HG02840 (cell line): Measurements from ENCODE around the gene CYLD.

Source experiments
- ATAC-seq: cut with Tn5 transposase; IDR thresholded peaks from one replicate; pipeline ENCODE4 v1.9.1; 2021; ENCODE audit warnings: mild to moderate bottlenecking, moderate library complexity, moderate number of reproducible peaks; ENCODE audit not compliant: unreplicated experiment, low FRiP score

Gene CYLD

DNA sequence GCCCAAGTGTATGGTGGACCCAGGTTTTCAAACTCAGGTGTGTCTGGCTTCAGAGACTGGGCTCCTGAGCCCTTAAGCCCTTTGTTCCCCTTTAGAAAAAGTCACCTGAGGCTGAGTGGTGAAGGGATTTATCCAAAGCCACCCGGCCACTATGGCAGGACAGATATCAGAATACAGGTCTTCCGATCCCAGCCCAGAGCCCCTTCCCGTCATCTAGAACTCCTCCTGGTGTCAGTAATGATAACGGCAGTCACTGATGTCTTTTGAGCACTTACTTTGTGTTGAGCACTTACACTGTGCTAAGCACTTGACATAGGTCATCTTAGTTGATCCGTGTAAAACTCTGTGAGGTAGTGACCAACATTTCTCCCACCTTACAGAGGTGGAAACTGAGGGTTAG lies 31.9 kb upstream of the CYLD start:
- no peak for ATAC-seq

DNA sequence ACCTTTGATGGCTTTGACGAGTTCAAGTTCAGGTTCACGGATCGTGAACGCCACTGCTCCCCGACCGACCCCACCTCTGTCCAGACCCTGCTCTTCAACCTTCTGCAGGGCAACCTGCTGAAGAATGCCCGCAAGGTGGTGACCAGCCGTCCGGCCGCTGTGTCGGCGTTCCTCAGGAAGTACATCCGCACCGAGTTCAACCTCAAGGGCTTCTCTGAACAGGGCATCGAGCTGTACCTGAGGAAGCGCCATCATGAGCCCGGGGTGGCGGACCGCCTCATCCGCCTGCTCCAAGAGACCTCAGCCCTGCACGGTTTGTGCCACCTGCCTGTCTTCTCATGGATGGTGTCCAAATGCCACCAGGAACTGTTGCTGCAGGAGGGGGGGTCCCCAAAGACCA lies 30.8 kb upstream of the CYLD start:
- ATAC-seq: no peak

DNA sequence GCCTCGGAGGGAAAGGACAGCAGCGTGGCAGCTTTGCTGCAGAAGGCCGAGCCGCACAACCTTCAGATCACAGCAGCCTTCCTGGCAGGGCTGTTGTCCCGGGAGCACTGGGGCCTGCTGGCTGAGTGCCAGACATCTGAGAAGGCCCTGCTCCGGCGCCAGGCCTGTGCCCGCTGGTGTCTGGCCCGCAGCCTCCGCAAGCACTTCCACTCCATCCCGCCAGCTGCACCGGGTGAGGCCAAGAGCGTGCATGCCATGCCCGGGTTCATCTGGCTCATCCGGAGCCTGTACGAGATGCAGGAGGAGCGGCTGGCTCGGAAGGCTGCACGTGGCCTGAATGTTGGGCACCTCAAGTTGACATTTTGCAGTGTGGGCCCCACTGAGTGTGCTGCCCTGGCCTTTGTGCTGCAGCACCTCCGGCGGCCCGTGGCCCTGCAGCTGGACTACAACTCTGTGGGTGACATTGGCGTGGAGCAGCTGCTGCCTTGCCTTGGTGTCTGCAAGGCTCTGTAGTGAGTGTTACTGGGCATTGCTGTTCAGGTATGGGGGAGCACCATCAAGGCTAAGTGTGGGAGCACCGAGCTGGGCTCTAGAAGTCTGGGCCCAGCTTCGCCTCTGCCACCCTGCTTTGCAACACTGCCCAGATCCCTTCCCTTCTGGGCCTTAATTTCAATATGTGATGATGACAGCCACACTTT lies 29.9 kb upstream of the CYLD start:
- no peak for ATAC-seq

DNA sequence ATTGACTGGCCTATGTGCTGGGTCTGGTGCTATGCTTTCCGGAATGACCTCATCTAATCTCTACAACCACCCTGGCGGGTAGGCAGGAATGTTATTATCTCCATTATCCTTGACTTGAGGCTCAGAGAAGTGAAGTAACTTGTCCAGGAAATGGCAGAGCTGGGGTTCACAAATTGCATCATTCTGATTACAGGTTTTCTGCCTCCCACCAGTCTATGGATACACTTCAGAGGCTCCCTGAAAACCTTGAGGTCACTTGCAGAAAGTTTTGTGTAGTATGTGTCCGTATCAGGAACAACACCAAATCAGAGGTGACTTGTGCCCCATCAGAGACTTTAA lies 29.4 kb upstream of the CYLD start:
- no peak for ATAC-seq

DNA sequence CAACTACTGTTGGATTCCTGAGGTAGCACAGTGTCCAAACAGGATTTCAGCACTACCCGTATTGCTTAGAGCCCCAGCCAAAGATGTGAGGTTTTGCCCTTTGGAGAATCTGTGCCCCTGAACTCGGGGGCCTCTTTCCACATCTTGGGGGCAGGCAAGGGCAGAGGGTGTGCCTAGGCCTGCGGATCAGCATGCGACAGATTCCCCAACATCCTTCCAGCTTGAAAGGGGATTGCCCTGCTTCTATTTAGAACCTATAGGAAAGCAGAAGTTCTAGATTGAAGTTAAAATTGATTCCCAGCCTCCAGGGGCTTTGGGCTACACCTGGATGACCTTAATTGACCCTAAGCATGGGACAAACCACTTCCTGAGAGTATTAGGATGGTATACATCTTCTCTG lies 28.9 kb upstream of the CYLD start:
- ATAC-seq: no peak

DNA sequence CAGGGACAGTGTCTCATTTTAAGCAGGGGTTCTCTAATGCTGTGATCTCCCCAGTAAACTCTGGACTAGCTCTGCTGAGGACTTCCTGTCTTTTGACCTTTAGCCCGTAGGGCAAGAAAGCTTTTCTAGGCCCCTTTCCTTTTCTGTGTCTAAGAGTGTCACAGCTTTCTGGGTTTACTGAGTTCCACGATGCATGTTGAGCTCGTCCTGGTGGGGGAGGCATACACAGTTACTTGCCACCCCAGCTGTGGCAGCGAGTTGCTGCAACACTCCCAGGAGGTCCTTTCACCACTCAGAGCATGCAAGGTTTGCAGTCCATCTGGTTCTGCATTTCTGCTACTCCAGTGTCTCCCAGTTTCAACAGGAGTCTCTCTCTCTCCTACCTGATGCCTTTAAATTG lies 24.8 kb upstream of the CYLD start:
- no peak for ATAC-seq

DNA sequence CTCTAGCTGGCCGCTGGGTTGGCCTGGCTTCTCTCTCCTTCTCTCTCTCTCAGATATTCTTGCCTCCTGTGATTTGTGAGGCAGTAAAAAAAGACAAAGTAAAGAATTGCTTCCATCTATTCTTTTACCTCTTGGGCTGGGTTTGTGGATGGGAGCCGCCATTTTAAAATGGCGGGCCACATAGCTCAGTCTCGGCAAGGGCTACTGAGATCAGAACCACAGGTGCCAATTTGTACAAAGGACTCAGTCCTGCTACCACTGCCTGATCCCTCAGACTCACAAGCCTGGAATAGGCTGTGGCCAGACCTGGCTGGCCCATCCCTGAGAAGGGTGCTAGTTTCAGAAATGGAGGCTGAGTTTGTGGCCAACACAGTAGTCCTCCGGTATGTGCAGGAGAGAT lies 24.4 kb upstream of the CYLD start:
- ATAC-seq: no peak

DNA sequence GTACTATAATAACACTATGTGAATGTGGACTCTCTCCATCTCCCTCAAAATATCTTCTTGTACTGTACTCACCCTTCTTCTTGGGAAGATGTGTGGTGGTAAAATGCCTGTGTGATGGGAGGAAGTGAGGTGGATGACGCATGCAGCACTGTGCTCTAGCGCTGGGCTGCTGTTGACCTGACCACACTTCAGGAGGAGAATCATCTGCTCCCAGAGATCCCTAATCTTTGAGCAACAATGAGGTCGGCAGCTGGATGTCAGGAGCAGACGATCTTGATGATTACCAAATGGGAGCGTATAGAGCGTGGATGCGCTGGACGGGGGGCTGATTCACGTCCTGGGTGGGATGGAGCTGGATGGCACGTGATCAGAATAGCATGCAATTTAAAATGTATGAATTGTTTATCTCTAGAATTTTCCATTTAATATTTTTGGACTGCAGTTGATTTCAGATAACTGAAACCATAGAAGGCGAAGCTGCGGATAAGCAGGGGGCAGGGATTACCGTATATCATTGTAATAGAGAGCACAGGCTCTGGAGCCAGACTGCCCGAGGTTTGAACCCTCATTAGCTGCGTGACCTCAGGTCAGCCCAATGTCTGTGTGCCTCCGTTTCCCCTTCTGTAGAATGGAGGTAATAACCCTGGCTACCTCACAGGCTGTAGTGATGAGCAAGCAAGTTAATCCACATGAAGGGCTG lies 23.7 kb upstream of the CYLD start:
- no peak for ATAC-seq

DNA sequence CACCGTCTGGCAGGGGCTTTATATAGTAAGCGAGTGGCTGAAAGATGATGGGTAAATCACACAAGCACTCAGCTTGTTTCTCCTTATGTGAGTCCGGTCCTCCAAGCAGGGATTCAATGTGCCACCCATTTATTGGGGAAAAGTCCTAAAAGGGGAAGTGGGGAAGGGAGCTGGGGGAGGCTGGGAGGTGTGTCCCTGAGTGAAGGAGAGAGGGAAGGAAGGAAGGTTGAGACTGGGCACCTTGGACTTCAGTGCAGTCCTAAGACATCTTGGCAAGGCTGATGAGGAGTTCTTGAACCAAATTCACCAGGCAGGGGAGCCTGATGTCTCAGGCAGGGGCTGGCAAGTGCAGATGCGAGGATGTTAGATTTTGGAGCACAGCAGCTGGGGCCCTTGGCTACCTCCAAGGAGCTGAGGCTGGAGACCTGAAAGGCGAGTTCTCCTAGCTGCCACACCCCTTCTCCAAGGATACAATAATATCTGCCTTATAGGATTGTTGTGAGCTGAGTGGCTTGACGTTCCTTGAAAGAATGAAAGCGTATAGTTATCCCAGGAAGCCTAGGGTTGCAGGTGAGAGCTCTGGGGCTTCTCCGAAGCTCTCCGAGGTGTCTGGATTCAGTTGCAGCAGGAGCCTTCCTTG lies 23.0 kb upstream of the CYLD start:
- no peak for ATAC-seq

DNA sequence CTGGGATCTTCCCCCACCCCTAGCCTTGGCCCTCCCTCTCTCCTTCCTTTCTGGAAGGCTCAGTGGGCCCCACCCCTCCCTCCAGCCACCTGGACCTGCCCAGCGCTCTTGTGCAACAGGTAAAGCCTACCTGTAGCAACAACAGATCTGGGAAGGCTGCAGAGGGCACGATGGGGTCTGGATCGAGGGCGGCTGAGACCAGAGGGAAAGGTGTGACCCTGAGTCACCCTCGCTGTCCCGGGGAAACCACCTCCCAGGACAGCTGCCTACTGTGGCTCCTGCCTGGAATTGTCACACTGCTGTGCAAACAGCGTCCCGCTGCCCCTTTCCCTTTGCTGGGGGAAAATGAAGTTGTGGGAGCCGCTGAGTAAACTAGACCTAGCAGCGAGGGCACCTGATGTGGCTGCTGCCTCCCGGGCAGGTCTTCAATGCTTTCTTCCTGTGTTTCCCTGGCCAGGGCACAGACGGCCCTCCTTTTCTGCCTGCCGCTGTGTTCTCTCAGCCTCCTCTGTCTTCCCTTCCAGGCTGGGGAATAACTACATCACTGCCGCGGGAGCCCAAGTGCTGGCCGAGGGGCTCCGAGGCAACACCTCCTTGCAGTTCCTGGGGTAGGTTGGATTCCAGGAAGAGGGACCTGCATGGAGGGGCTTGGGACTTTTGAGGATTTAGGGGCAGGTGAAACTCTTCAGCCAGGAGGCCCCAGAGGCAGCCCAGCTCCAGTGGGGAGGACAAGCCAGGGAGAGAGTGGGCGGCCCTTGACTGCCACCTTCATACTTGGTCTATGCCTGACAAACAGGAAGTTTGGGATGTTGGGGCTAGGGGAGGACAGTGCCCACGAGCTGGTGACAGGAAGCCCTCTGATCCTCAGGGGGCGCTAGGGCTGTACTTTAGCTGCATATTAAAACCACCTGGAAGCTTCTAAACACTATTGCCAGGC lies 22.2 kb upstream of the CYLD start:
- no peak for ATAC-seq

DNA sequence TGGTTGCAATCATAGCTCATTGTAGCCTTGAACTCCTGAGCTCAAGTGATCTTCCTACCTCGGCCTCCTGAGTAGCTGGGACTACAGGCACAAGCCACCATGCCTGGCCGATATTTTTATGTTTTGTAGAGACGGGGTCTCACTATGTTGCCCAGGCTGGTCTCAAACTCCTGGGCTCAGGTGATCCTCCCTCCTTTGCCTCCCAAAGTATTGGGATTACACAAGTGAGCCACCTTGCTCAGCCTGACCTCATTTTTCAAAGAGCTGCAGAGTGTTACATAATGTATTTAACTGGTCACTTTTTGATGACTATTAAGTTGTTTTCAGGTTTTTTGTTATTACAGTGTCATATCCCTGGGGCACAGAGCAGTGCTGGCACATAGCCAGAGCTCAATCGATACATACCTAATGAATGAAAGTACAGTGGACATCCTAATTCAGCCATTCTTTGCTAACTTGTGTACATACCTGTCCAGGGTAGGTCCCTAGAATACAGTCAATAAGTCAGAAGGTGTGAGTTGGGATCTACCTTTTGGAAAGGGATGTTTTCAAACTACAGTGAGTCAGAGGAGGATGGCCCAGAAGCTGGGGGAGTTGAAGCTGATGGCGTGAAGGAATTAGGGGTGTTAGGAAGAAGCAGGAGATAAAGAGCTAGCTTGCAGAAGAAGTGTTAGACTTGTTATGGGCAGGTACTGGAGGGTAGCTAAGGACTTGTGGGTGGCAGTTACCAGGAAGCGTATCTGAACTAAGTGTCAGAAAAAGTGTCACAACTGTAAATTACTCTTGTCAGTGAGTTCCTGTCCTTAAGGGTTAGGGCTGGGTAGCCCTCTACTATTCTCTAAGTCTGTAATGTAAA lies 20.1 kb upstream of the CYLD start:
- ATAC-seq: no peak

DNA sequence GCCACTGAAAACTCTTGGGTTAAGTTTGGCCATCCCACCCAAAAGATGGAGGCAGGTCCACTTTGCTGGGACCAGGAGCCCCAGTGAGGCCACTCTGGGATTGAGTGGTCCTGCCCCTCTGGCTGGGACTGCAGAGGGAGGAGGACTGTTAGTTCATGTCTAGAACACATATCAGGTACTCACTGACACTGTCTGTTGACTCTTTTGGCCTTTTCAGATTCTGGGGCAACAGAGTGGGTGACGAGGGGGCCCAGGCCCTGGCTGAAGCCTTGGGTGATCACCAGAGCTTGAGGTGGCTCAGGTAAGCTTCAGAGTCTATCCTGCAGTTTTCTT lies 19.5 kb upstream of the CYLD start:
- no peak for ATAC-seq

DNA sequence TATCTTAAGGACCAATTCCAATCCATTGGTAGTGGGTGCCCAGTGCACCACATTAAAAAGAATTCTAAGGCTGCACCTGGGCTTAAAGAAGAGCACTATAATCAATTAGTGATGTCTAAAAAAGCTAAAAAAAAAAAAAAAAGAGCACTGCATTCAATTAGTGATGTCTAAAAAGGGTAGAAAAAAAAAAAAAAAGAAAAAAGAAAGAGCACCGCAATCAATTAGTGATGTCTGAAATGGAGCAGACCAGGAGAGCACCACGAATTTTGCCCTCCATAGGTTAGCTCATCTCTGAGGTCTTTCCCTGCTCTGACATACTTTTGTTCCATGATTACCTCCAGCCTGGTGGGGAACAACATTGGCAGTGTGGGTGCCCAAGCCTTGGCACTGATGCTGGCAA lies 18.9 kb upstream of the CYLD start:
- ATAC-seq: no peak

DNA sequence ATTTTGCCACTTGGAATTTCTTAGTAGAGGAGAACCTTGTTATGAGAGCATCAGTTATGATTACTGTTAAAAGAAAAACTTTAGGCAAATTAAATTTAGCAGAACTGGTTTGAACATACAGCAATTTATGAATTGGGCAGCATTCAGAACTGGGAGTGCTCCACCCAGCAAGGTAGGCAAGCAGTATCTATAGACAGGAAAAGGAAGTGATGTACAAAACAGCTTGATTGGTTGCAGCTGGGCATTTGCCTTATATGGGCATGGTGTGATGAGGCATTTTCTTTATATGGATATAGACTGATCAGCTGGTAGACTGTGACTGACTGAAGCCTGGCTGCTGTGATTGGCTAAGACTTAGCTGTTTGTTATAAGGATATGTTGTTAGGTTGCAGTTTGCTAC lies 17.6 kb upstream of the CYLD start:
- ATAC-seq: no peak

DNA sequence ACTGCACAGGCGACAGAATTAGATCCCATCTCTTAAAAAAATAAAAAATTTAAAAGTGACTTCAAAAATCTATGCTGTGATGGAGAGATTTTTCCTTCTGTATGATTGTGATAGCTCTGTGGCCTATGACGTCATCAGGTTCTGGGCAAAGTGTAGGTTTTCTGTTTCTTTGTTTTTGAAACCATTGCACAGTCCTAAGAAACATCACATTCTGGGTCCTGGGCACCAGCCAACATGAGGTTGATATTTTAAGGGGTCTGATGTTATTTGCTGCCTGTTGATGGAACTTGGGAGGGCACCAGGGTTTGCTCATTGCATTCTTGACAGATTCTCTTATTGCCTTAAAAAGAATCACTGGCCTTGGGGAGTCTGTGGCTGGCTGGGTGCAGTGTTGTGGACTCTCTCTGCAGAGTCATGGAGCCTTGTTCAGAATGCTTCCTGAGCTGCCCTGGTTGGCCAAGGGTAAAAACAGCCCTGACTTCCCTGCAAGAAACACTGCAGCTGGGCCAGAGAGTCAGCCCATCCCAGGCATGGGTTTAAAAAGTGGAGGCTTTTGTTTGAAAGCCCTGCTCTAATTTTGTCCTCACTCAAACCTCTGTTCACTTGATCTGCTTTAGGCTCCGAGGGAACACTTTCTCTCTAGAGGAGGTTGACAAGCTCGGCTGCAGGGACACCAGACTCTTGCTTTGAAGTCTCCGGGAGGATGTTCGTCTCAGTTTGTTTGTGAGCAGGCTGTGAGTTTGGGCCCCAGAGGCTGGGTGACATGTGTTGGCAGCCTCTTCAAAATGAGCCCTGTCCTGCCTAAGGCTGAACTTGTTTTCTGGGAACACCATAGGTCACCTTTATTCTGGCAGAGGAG lies 10.5 kb upstream of the CYLD start:
- ATAC-seq: no peak

DNA sequence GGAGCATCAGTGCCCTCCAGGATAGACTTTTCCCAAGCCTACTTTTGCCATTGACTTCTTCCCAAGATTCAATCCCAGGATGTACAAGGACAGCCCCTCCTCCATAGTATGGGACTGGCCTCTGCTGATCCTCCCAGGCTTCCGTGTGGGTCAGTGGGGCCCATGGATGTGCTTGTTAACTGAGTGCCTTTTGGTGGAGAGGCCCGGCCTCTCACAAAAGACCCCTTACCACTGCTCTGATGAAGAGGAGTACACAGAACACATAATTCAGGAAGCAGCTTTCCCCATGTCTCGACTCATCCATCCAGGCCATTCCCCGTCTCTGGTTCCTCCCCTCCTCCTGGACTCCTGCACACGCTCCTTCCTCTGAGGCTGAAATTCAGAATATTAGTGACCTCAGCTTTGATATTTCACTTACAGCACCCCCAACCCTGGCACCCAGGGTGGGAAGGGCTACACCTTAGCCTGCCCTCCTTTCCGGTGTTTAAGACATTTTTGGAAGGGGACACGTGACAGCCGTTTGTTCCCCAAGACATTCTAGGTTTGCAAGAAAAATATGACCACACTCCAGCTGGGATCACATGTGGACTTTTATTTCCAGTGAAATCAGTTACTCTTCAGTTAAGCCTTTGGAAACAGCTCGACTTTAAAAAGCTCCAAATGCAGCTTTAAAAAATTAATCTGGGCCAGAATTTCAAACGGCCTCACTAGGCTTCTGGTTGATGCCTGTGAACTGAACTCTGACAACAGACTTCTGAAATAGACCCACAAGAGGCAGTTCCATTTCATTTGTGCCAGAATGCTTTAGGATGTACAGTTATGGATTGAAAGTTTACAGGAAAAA lies 9.7 kb upstream of the CYLD start:
- ATAC-seq: no peak

DNA sequence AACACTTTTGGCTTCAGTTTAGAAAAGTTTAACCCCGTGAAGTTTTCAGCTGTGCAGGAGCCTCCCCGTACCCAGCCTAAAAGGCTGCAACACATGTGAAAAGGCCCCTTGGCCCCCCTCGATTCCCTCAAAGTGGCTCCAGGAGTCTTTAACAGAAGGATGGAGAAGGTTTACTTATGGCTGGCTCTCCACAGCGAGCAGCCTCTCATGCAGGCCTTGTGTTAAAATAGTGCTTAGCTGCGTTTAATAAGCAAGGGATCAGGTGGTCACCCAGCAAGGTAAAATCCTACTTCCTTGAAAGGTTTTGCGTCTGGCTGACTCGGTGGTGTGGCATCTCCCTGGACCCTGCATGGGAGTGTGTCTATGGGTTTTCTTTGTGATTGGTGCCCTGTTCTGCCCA lies 8.4 kb upstream of the CYLD start:
- no peak for ATAC-seq

DNA sequence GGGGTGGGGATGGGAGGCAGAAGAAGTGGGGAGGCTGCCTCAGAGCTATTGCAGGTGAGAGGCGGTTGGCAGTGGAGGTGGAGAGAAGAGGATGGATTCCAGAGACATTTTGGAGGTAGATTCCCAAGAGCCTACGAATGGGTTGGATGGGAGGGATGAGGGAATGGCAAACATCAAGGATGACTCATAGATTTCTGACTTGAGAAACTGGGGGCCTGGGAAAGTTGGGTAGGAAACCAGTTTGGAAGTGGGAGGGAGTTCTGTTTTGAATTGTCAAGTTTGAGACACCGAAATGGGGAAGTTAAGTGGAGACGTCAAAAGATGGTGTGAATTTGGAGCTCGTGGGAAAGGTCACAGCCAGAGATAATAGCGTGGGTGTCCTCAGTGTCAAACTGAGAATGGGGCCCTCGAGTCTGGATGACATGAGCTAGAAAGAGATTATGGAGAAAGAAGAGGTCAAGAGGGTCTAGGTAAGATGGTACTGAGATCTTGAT lies 6.2 kb upstream of the CYLD start:
- ATAC-seq: no peak
